ENCODE results near the gene PPA2. TPM values are rescaled to one million over a fixed set of nuclear protein-coding genes. Genes with fewer than 3 reads are reported as not detected.

Gene PPA2
- total and polyA plus RNA-seq, 2 donors (not counting 1 experiment from before 2014, with no cell fraction given), result 26.9 to 51.5 TPM

GRCh38 chr4:105387466-105387865 is 86.4 kb downstream of the PPA2 start:
- ATAC-seq (ENCODE audit: low read depth) (no peak), DNase-seq (no peak)
- Histone ChIP-seq H3K27me3 (replicated peaks in 1 of 4; ENCODE audit: control extremely low read depth in 1 of 4, control insufficient read depth in 3 of 4, insufficient read depth in 4 of 4, low read length in 3 of 4) (no peaks in the 10 kb centered on the region), H3K36me3 (replicated peaks in 1 of 2; ENCODE audit: control extremely low read depth in 1 of 2, control insufficient read depth in 1 of 2, extremely low read depth in 1 of 2, insufficient read depth in 2 of 2, low read length in 1 of 2) (peaks cover 6 to 21% of the 10 kb centered on the region in 2 experiments), H3K4me1 (ENCODE audit: control insufficient read depth in 2 of 2, insufficient read depth in 2 of 2, low read length in 2 of 2) (no peaks in the 10 kb centered on the region), H3K9ac (ENCODE audit: low read length) (no peak overlapping the region), H3K4me3 (ENCODE audit: control extremely low read depth in 1 of 5, extremely low read depth in 1 of 5, insufficient read depth in 1 of 5, low read depth in 2 of 5, low read length in 4 of 5) (no peak overlapping the region), H4K20me1 (ENCODE audit: control insufficient read depth, insufficient read depth, low read length, poor library complexity, severe bottlenecking) (no peaks in the 10 kb centered on the region), H2AFZ (ENCODE audit: insufficient read depth, low read depth, low read length, poor library complexity, severe bottlenecking) (no peak overlapping the region), H3K79me2 (ENCODE audit: control insufficient read depth, insufficient read depth, low read length) (no peaks in the 10 kb centered on the region), H3K4me2 (replicated peaks; ENCODE audit: low read depth, low read length, poor library complexity, severe bottlenecking) (no peak overlapping the region), H3K27ac (ENCODE audit: low read length in 2 of 2) (no peak overlapping the region), H3K9me3 (ENCODE audit: control extremely low read depth in 1 of 3, control insufficient read depth in 2 of 3, insufficient read depth in 1 of 3, low read length in 2 of 3) (no peaks in the 10 kb centered on the region)
- ChIA-PET POLR2A (no interaction called here), CTCF (no interaction called here)
- TF ChIP-seq, protein P1, sequence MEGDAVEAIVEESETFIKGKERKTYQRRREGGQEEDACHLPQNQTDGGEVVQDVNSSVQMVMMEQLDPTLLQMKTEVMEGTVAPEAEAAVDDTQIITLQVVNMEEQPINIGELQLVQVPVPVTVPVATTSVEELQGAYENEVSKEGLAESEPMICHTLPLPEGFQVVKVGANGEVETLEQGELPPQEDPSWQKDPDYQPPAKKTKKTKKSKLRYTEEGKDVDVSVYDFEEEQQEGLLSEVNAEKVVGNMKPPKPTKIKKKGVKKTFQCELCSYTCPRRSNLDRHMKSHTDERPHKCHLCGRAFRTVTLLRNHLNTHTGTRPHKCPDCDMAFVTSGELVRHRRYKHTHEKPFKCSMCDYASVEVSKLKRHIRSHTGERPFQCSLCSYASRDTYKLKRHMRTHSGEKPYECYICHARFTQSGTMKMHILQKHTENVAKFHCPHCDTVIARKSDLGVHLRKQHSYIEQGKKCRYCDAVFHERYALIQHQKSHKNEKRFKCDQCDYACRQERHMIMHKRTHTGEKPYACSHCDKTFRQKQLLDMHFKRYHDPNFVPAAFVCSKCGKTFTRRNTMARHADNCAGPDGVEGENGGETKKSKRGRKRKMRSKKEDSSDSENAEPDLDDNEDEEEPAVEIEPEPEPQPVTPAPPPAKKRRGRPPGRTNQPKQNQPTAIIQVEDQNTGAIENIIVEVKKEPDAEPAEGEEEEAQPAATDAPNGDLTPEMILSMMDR (IDR thresholded peaks at IDR 0.05), result no peak
- TF ChIP-seq EZH2 (IDR thresholded peaks at IDR 0.05; ENCODE audit: borderline replicate concordance, insufficient read depth, low read depth, low read length, poor library complexity, severe bottlenecking), result no peak
- no peak overlapping the region for H3K4me3 Mint-ChIP-seq
- H3K4me1 Mint-ChIP-seq, result no peaks in the 10 kb centered on the region
- H3K27ac Mint-ChIP-seq, result no peak overlapping the region
- no peaks in the 10 kb centered on the region for H3K9me3 Mint-ChIP-seq (ENCODE audit: insufficient read depth)
- intact Hi-C loops (cut with micrococcal nuclease), result no loop called here
- H3K27me3 Mint-ChIP-seq, result no peaks in the 10 kb centered on the region
- WGBS (ENCODE audit: insufficient coverage), result 100% methylated on average over 1 of the region's 5 CpGs

DNA sequence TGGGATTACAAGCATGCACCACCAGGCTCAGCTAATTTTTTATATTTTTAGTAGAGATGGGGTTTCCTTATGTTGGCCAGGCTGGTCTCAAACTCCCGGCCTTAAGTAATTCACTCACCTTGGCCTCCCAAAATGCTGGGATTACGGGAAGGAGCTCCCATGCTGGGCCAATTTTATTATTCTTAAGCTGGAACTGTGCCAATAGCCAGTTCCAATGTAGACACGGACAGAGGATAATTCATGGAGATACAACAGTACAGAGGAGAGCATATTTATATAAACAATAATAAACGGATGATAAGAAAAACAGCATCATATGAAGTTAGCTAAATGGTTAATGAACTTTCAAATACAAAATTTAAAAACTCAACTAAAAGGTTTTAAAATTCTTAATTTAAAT is 87.8 kb downstream of the PPA2 start:
- Histone ChIP-seq H3K4me2 (replicated peaks; ENCODE audit: low read depth, low read length, poor library complexity, severe bottlenecking) (no peak overlapping the region), H3K4me1 (ENCODE audit: control insufficient read depth in 2 of 2, insufficient read depth in 2 of 2, low read length in 2 of 2) (no peaks in the 10 kb centered on the region), H3K27ac (ENCODE audit: low read length in 2 of 2) (no peak overlapping the region), H3K4me3 (ENCODE audit: control extremely low read depth in 1 of 5, extremely low read depth in 1 of 5, insufficient read depth in 1 of 5, low read depth in 2 of 5, low read length in 4 of 5) (no peak overlapping the region), H3K36me3 (replicated peaks in 1 of 2; ENCODE audit: control extremely low read depth in 1 of 2, control insufficient read depth in 1 of 2, extremely low read depth in 1 of 2, insufficient read depth in 2 of 2, low read length in 1 of 2) (peaks cover 6 to 18% of the 10 kb centered on the region in 2 experiments), H4K20me1 (ENCODE audit: control insufficient read depth, insufficient read depth, low read length, poor library complexity, severe bottlenecking) (no peaks in the 10 kb centered on the region), H3K9me3 (ENCODE audit: control extremely low read depth in 1 of 3, control insufficient read depth in 2 of 3, insufficient read depth in 1 of 3, low read length in 2 of 3) (no peaks in the 10 kb centered on the region), H2AFZ (ENCODE audit: insufficient read depth, low read depth, low read length, poor library complexity, severe bottlenecking) (no peak overlapping the region), H3K79me2 (ENCODE audit: control insufficient read depth, insufficient read depth, low read length) (no peaks in the 10 kb centered on the region), H3K9ac (ENCODE audit: low read length) (no peak overlapping the region), H3K27me3 (replicated peaks in 1 of 4; ENCODE audit: control extremely low read depth in 1 of 4, control insufficient read depth in 3 of 4, insufficient read depth in 4 of 4, low read length in 3 of 4) (no peaks in the 10 kb centered on the region)
- Mint-ChIP-seq H3K4me1 (no peaks in the 10 kb centered on the region), H3K9me3 (ENCODE audit: insufficient read depth) (no peaks in the 10 kb centered on the region), H3K27ac (no peak overlapping the region), H3K27me3 (no peaks in the 10 kb centered on the region), H3K4me3 (no peak overlapping the region)
- DNase-seq (no peak), ATAC-seq (ENCODE audit: low read depth) (no peak)
- intact Hi-C loops (cut with micrococcal nuclease), result no loop called here
- TF ChIP-seq, protein P1 (IDR thresholded peaks at IDR 0.05), result no peak
- no peak for TF ChIP-seq EZH2 (IDR thresholded peaks at IDR 0.05; ENCODE audit: borderline replicate concordance, insufficient read depth, low read depth, low read length, poor library complexity, severe bottlenecking)
- CTCF ChIA-PET, result no interaction called here
- WGBS (ENCODE audit: insufficient coverage), result no CpG with 5 or more reads among the region's 4 CpGs
- POLR2A ChIA-PET, result no interaction called here

Measured in B cell (primary cell).